CD14-positive monocyte (primary cell): ENCODE results near the gene SEC16A. TPM values are rescaled to one million over a fixed set of nuclear protein-coding genes. Genes with fewer than 3 reads are reported as not detected.

Experiments used
- DNase-seq, 3 donors: peaks; one replicate each; pipeline ENCODE4 v3.0.0-alpha.2; 2011 to 2022
- H2AFZ ChIP-seq: 2 replicates; pipeline ENCODE4 v1.6.0; 2012; ENCODE audit warnings: mild to moderate bottlenecking, low read depth, low read length, inconsistent platforms; ENCODE audit not compliant: insufficient read depth, poor library complexity, severe bottlenecking
- H3K27ac ChIP-seq, 2 donors: 1 replicate in 1 of 2; 2 replicates in 1 of 2; pipeline ENCODE4 v1.5.1; 2012 to 2013; ENCODE audit warnings: low read length in 2 of 2, control low read depth in 1 of 2, inconsistent platforms in 1 of 2, low read depth in 1 of 2, mild to moderate bottlenecking in 1 of 2
- H3K27me3 ChIP-seq, 2 donors: one replicate each; pipeline versions ENCODE4 v1.6.0 to v1.6.1; 2011 to 2013; ENCODE audit warnings: low read length in 2 of 2; ENCODE audit not compliant: control insufficient read depth in 2 of 2, insufficient read depth in 2 of 2
- H3K36me3 ChIP-seq, 2 donors: replicated peaks in 1 of 2; 1 replicate in 1 of 2; 2 replicates in 1 of 2; pipeline versions ENCODE4 v1.5.1 to v1.6.1; 2012 to 2013; ENCODE audit warnings: low read length in 2 of 2, control low read depth in 1 of 2, inconsistent platforms in 1 of 2, mild to moderate bottlenecking in 1 of 2; ENCODE audit not compliant: insufficient read depth in 2 of 2, control insufficient read depth in 1 of 2
- H3K4me1 ChIP-seq, 2 donors: 1 replicate in 1 of 2; 2 replicates in 1 of 2; pipeline versions ENCODE4 v1.5.1 to v1.6.1; 2012 to 2013; ENCODE audit warnings: low read length in 2 of 2, control low read depth in 1 of 2, inconsistent platforms in 1 of 2, mild to moderate bottlenecking in 1 of 2, moderate library complexity in 1 of 2; ENCODE audit not compliant: insufficient read depth in 2 of 2, control insufficient read depth in 1 of 2
- H3K4me2 ChIP-seq: replicated peaks from 2 replicates; pipeline ENCODE3; 2012; ENCODE audit warnings: low read length, moderate library complexity, mild to moderate bottlenecking; ENCODE audit not compliant: poor library complexity, severe bottlenecking; ENCODE audit errors: extremely low read depth
- H3K4me3 ChIP-seq, 3 experiments: fragments of 200-600 bp in 1 of 3; sonication (generic) in 1 of 3; replicated peaks in 1 of 3; 1 replicate in 2 of 3; 2 replicates in 1 of 3; pipeline ENCODE4 v1.5.1; 2011 to 2013; ENCODE audit warnings: low read length in 3 of 3, mild to moderate bottlenecking in 3 of 3, control low read depth in 2 of 3, low read depth in 2 of 3, inconsistent platforms in 1 of 3, moderate library complexity in 1 of 3
- H3K79me2 ChIP-seq: 2 replicates; pipeline ENCODE4 v1.6.0; 2012; ENCODE audit warnings: mild to moderate bottlenecking, control low read depth, inconsistent platforms, low read length, moderate library complexity; ENCODE audit not compliant: insufficient read depth
- H3K9ac ChIP-seq: 2 replicates; pipeline ENCODE4 v1.6.0; 2017; ENCODE audit warnings: low read length, mild to moderate bottlenecking; ENCODE audit not compliant: insufficient read depth, poor library complexity, severe bottlenecking
- H3K9me3 ChIP-seq, 2 donors: replicated peaks in 1 of 2; 1 replicate in 1 of 2; 2 replicates in 1 of 2; pipeline versions ENCODE4 v1.5.1 to v1.6.1; 2012 to 2013; ENCODE audit warnings: low read length in 2 of 2, control low read depth in 1 of 2; ENCODE audit not compliant: control insufficient read depth in 1 of 2, insufficient read depth in 1 of 2
- H4K20me1 ChIP-seq: 2 replicates; pipeline ENCODE4 v1.6.0; 2012; ENCODE audit warnings: mild to moderate bottlenecking, low read length, control low read depth, moderate library complexity; ENCODE audit not compliant: insufficient read depth
- H3K27ac Mint-ChIP-seq, 7 donors: one replicate each; pipeline ENCODE4 v1.8.0; 2020; ENCODE audit warnings: mild to moderate bottlenecking in 7 of 7, mixed read lengths in 7 of 7, moderate library complexity in 6 of 7, inconsistent platforms in 2 of 7
- H3K27me3 Mint-ChIP-seq, 3 donors: one replicate each; pipeline ENCODE4 v1.8.0; 2021 to 2022; ENCODE audit warnings: low read depth in 3 of 3, mild to moderate bottlenecking in 3 of 3, mixed read lengths in 3 of 3, moderate library complexity in 3 of 3, inconsistent platforms in 1 of 3
- H3K36me3 Mint-ChIP-seq, 2 donors: one replicate each; pipeline ENCODE4 v1.8.0; 2020; ENCODE audit warnings: mixed read lengths in 2 of 2, inconsistent platforms in 1 of 2, mild to moderate bottlenecking in 1 of 2
- H3K4me1 Mint-ChIP-seq: one replicate; pipeline ENCODE4 v1.8.0; 2020; ENCODE audit warnings: mild to moderate bottlenecking, mixed read lengths
- H3K4me3 Mint-ChIP-seq, 2 donors: one replicate each; pipeline ENCODE4 v1.8.0; 2020; ENCODE audit warnings: mild to moderate bottlenecking in 2 of 2, mixed read lengths in 2 of 2, moderate library complexity in 1 of 2
- H3K9me3 Mint-ChIP-seq, 7 donors: one replicate each; pipeline ENCODE4 v1.8.0; 2020 to 2022; ENCODE audit warnings: mixed read lengths in 7 of 7, mild to moderate bottlenecking in 6 of 7, moderate library complexity in 6 of 7, inconsistent platforms in 2 of 7
- CTCF ChIP-seq: fragments of 200-600 bp; IDR thresholded peaks from one replicate; pipeline ENCODE4 v1.8.0; 2022; ENCODE audit warnings: antibody characterized with exemption, mild to moderate bottlenecking
- WGBS: methylation state at CpG from one replicate; pipeline ENCODE4 v1.1.5; 2013; ENCODE audit warnings: missing lambda C conversion rate; ENCODE audit not compliant: insufficient coverage; 5-methylcytosine and 5-hydroxymethylcytosine counted together
- intact Hi-C, 2 donors: fragments of 100-400 bp; cut with micrococcal nuclease; formaldehyde crosslinking; loops; one replicate each; pipeline versions ENCODE4 v1.15.0 to v1.15.1; 2023
- polyA plus RNA-seq, 3 donors: library from polyadenylated mRNA; depleted of rRNA in 1 of 3; unstranded in 2 of 3; stranded (reverse) in 1 of 3; fragments of 300-500 nt in 2 of 3; fragments of >200 nt in 1 of 3; fragmentation: Illumina TruSeq in 2 of 3; gene quantifications; 1 replicate in 2 of 3; 2 replicates in 1 of 3; pipeline ENCODE4 v1.2.3, GENCODE V29; 2012 to 2021

SEC16A gene
- polyA plus RNA-seq, 3 donors = 11.1 to 36.8 (median 19.1) TPM

GRCh38 chr9:136527131-136527530 is 44.3 kb upstream of the SEC16A start:
- peaks cover 0 to 28% of the 10 kb centered on the region in 2 donors for H3K27me3 ChIP-seq
- peaks cover 81% of the 10 kb centered on the region for H4K20me1 ChIP-seq
- Mint-ChIP-seq H3K9me3 (peaks cover 0 to 2% (median 0%) of the 10 kb centered on the region in 7 donors), H3K36me3 (peaks cover 30 to 50% of the 10 kb centered on the region in 2 donors), H3K4me3 (no peak overlapping the region), H3K27ac (no peak overlapping the region), H3K27me3 (peaks cover 16 to 31% (median 21%) of the 10 kb centered on the region in 3 donors), H3K4me1 (peaks cover 44% of the 10 kb centered on the region)
- peaks cover 50 to 55% of the 10 kb centered on the region in 2 donors for H3K4me1 ChIP-seq
- peaks cover 77% of the 10 kb centered on the region for H3K79me2 ChIP-seq
- no peaks in the 10 kb centered on the region for H3K9me3 ChIP-seq
- H2AFZ ChIP-seq = no peak overlapping the region
- no peak for TF ChIP-seq CTCF
- no peak overlapping the region for H3K4me3 ChIP-seq
- peaks cover 9% of the 10 kb centered on the region in 2 donors for H3K36me3 ChIP-seq
- no peak overlapping the region for H3K27ac ChIP-seq
- H3K4me2 ChIP-seq = no peak overlapping the region
- 97% methylated on average over 15 of the region's 20 CpGs for WGBS
- H3K9ac ChIP-seq = no peak overlapping the region
- intact Hi-C loops = no loop called here
- DNase-seq = no peak

GRCh38 chr9:136526625-136527066 is 43.8 kb upstream of the SEC16A start:
- no peak for TF ChIP-seq CTCF
- no peak overlapping the region for H3K4me3 Mint-ChIP-seq
- H3K27me3 Mint-ChIP-seq = peaks cover 12 to 26% (median 22%) of the 10 kb centered on the region in 3 donors
- Histone ChIP-seq H3K4me3 (no peak overlapping the region), H3K9me3 (no peaks in the 10 kb centered on the region), H3K4me2 (no peak overlapping the region), H3K4me1 (peaks cover 52 to 55% of the 10 kb centered on the region in 2 donors), H3K79me2 (peaks cover 72% of the 10 kb centered on the region), H3K27ac (no peak overlapping the region), H3K36me3 (peaks cover 9% of the 10 kb centered on the region in 2 donors), H3K27me3 (peaks cover 0 to 23% of the 10 kb centered on the region in 2 donors), H3K9ac (no peak overlapping the region), H4K20me1 (peaks cover 76% of the 10 kb centered on the region), H2AFZ (no peak overlapping the region)
- DNase-seq = no peak
- H3K36me3 Mint-ChIP-seq = peaks cover 29 to 46% of the 10 kb centered on the region in 2 donors
- intact Hi-C loops = no loop called here
- no peaks in the 10 kb centered on the region for H3K9me3 Mint-ChIP-seq
- 96% methylated on average over 27 of the region's 30 CpGs for WGBS
- H3K4me1 Mint-ChIP-seq = peaks cover 48% of the 10 kb centered on the region
- H3K27ac Mint-ChIP-seq = no peak overlapping the region
